Measurements from ENCODE around the gene LPIN1.

DNA sequence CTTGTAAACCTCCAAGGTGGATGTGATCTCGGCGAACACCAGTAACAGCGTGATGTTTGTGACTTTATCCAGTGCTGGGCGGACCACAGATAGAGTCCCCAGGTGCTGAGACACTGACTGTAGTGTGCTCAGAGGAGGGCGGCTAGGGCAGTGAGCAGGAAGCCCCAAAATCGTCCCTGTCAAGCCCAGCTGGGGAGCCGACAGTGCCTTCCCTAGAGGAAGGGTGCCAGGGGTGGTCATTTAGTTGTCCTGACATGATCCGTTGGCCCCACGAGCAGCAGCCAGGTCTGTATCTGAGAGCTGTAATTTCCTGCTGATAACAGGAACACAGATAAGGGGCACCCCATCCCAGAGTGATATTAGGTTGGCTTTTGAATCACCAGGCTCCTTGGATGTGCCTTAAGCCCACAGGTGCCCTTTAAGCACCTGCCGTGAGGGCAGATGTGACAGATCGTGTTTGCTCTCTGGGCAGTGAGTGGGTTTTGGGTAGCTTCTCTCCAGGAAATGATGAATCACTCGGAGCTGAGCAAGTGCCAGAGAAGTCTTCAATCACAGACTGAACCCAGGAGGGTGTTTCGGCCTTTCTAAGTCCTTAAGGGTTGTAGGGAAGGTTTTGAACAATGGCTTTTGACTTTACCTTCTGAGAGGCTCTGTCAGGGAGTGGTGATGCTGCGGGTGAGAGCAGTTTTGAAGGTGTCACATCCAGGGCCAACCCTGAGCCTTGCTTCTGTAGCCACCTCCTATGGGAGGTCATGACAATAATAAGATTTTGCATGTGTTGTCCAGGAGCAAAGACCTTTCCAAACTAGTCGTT is 7.7 kb downstream of the LPIN1 start:
- TF ChIP-seq, protein P1, sequence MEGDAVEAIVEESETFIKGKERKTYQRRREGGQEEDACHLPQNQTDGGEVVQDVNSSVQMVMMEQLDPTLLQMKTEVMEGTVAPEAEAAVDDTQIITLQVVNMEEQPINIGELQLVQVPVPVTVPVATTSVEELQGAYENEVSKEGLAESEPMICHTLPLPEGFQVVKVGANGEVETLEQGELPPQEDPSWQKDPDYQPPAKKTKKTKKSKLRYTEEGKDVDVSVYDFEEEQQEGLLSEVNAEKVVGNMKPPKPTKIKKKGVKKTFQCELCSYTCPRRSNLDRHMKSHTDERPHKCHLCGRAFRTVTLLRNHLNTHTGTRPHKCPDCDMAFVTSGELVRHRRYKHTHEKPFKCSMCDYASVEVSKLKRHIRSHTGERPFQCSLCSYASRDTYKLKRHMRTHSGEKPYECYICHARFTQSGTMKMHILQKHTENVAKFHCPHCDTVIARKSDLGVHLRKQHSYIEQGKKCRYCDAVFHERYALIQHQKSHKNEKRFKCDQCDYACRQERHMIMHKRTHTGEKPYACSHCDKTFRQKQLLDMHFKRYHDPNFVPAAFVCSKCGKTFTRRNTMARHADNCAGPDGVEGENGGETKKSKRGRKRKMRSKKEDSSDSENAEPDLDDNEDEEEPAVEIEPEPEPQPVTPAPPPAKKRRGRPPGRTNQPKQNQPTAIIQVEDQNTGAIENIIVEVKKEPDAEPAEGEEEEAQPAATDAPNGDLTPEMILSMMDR (IDR thresholded peaks at IDR 0.05): no peak
- TF ChIP-seq, protein P2, sequence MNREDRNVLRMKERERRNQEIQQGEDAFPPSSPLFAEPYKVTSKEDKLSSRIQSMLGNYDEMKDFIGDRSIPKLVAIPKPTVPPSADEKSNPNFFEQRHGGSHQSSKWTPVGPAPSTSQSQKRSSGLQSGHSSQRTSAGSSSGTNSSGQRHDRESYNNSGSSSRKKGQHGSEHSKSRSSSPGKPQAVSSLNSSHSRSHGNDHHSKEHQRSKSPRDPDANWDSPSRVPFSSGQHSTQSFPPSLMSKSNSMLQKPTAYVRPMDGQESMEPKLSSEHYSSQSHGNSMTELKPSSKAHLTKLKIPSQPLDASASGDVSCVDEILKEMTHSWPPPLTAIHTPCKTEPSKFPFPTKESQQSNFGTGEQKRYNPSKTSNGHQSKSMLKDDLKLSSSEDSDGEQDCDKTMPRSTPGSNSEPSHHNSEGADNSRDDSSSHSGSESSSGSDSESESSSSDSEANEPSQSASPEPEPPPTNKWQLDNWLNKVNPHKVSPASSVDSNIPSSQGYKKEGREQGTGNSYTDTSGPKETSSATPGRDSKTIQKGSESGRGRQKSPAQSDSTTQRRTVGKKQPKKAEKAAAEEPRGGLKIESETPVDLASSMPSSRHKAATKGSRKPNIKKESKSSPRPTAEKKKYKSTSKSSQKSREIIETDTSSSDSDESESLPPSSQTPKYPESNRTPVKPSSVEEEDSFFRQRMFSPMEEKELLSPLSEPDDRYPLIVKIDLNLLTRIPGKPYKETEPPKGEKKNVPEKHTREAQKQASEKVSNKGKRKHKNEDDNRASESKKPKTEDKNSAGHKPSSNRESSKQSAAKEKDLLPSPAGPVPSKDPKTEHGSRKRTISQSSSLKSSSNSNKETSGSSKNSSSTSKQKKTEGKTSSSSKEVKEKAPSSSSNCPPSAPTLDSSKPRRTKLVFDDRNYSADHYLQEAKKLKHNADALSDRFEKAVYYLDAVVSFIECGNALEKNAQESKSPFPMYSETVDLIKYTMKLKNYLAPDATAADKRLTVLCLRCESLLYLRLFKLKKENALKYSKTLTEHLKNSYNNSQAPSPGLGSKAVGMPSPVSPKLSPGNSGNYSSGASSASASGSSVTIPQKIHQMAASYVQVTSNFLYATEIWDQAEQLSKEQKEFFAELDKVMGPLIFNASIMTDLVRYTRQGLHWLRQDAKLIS (CRISPR knock-in tag; IDR thresholded peaks at IDR 0.05; ENCODE audit: borderline replicate concordance): no peak
- no peak for TF ChIP-seq SP1 (CRISPR knock-in tag; conservative IDR thresholded peaks at IDR 0.05)
- TF ChIP-seq TEAD4 (CRISPR knock-in tag; IDR thresholded peaks at IDR 0.05): no peak
- TF ChIP-seq, protein P3, sequence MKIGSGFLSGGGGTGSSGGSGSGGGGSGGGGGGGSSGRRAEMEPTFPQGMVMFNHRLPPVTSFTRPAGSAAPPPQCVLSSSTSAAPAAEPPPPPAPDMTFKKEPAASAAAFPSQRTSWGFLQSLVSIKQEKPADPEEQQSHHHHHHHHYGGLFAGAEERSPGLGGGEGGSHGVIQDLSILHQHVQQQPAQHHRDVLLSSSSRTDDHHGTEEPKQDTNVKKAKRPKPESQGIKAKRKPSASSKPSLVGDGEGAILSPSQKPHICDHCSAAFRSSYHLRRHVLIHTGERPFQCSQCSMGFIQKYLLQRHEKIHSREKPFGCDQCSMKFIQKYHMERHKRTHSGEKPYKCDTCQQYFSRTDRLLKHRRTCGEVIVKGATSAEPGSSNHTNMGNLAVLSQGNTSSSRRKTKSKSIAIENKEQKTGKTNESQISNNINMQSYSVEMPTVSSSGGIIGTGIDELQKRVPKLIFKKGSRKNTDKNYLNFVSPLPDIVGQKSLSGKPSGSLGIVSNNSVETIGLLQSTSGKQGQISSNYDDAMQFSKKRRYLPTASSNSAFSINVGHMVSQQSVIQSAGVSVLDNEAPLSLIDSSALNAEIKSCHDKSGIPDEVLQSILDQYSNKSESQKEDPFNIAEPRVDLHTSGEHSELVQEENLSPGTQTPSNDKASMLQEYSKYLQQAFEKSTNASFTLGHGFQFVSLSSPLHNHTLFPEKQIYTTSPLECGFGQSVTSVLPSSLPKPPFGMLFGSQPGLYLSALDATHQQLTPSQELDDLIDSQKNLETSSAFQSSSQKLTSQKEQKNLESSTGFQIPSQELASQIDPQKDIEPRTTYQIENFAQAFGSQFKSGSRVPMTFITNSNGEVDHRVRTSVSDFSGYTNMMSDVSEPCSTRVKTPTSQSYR (CRISPR knock-in tag; IDR thresholded peaks at IDR 0.05): no peak
- TF ChIP-seq, protein P4, sequence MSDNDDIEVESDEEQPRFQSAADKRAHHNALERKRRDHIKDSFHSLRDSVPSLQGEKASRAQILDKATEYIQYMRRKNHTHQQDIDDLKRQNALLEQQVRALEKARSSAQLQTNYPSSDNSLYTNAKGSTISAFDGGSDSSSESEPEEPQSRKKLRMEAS (CRISPR knock-in tag; IDR thresholded peaks at IDR 0.05): no peak
- TF ChIP-seq ZBTB21 (CRISPR knock-in tag; IDR thresholded peaks at IDR 0.05; ENCODE audit: borderline replicate concordance): no peak
- TF ChIP-seq MYBL2 (CRISPR knock-in tag; IDR thresholded peaks at IDR 0.05): no peak
- TF ChIP-seq NFYB (CRISPR knock-in tag; conservative IDR thresholded peaks at IDR 0.05; ENCODE audit: low read depth): no peak
- TF ChIP-seq EMX1 (CRISPR knock-in tag; IDR thresholded peaks at IDR 0.05): no peak
- no peak for TF ChIP-seq ZNF232 (CRISPR knock-in tag; IDR thresholded peaks at IDR 0.05)
